GM06990 (cell line): ENCODE data around the gene PGA4.

Experiments used
- DNase-seq: peaks from one replicate; pipeline ENCODE4 v3.0.0-alpha.2; 2011; ENCODE audit not compliant: insufficient read length; ENCODE audit errors: extremely low read depth
- H3K27me3 ChIP-seq: replicated peaks from 2 replicates; pipeline ENCODE4 v1.6.0; 2011; ENCODE audit warnings: low read length; ENCODE audit not compliant: control insufficient read depth, insufficient read depth
- H3K36me3 ChIP-seq: 2 replicates; pipeline ENCODE4 v1.5.1; 2011; ENCODE audit warnings: low read length; ENCODE audit not compliant: control insufficient read depth, insufficient read depth
- H3K4me3 ChIP-seq: replicated peaks from 2 replicates; pipeline ENCODE4 v1.5.1; 2011; ENCODE audit warnings: low read depth, mild to moderate bottlenecking, control low read depth, low read length
- CTCF ChIP-seq: IDR thresholded peaks from 2 replicates; pipeline ENCODE4 v1.5.1; 2011; ENCODE audit warnings: low read length, control low read depth, mild to moderate bottlenecking, inconsistent platforms; ENCODE audit not compliant: insufficient read depth, poor library complexity, severe bottlenecking

PGA4 gene

GRCh38 chr11:61275191-61275590, 53.0 kb downstream of the PGA4 start:
- no peak for DNase-seq
- peaks cover 6% of the 10 kb centered on the region for H3K36me3 ChIP-seq
- no peak for TF ChIP-seq CTCF

GRCh38 chr11:61277186-61278000, 55.2 kb downstream of the PGA4 start:
- Histone ChIP-seq H3K4me3 (no peak overlapping the region), H3K36me3 (peaks cover 8% of the 10 kb centered on the region), H3K27me3 (no peaks in the 10 kb centered on the region)
- DNase-seq, result no peak
- no peak for TF ChIP-seq CTCF

More at GRCh38 chr11:61275191-61275590, 53.0 kb downstream of the PGA4 start:
- no peak overlapping the region for H3K4me3 ChIP-seq
- H3K27me3 ChIP-seq, result no peaks in the 10 kb centered on the region

- H3K27me3 ChIP-seq, result no peaks in the 10 kb centered on the region
- no peak for DNase-seq
- no peak overlapping the region for H3K4me3 ChIP-seq
- peaks cover 8% of the 10 kb centered on the region for H3K36me3 ChIP-seq
- TF ChIP-seq CTCF, result no peak
Measured at GRCh38 chr11:61278001-61278470, 55.9 kb downstream of the PGA4 start.

- TF ChIP-seq CTCF, result no peak
- no peak for DNase-seq
- H3K36me3 ChIP-seq, result peaks cover 3% of the 10 kb centered on the region
Measured at GRCh38 chr11:61279934-61280659, 58.0 kb downstream of the PGA4 start.

GRCh38 chr11:61280883-61281580, 58.9 kb downstream of the PGA4 start:
- Histone ChIP-seq H3K36me3 (peaks cover 5% of the 10 kb centered on the region), H3K27me3 (no peaks in the 10 kb centered on the region), H3K4me3 (no peak overlapping the region)
- DNase-seq, result no peak
- no peak for TF ChIP-seq CTCF

More at GRCh38 chr11:61279934-61280659, 58.0 kb downstream of the PGA4 start:
- Histone ChIP-seq H3K4me3 (no peak overlapping the region), H3K27me3 (no peaks in the 10 kb centered on the region)
